ENCODE measurements around the gene CASR.

CASR gene

GRCh38 chr3:122295266-122296062 is 112.0 kb downstream of the CASR start:
- H3K4me2 ChIP-seq = no peak overlapping the region
- no peaks in the 10 kb centered on the region for H3K79me2 ChIP-seq (ENCODE audit: insufficient read depth, low read depth)
- H3K4me3 ChIP-seq (IDR thresholded peaks at IDR 0.05; ENCODE audit: insufficient read depth, low read depth, low read length) = no peak overlapping the region
- H3K9ac ChIP-seq = no peak overlapping the region
- H3K4me1 ChIP-seq (ENCODE audit: low read depth, poor library complexity, severe bottlenecking) = no peaks in the 10 kb centered on the region
- H3K36me3 ChIP-seq (ENCODE audit: insufficient read depth) = no peaks in the 10 kb centered on the region
- no peak for TF ChIP-seq CTCF (conservative IDR thresholded peaks at IDR 0.05; ENCODE audit: low read depth, low read length)
- no peaks in the 10 kb centered on the region for H4K20me1 ChIP-seq (ENCODE audit: insufficient read depth)
- H3K27ac ChIP-seq = no peak overlapping the region
- H3K27me3 ChIP-seq (ENCODE audit: insufficient read depth, low read depth) = no peaks in the 10 kb centered on the region
- H2AFZ ChIP-seq (ENCODE audit: low read depth) = no peak overlapping the region

DNA sequence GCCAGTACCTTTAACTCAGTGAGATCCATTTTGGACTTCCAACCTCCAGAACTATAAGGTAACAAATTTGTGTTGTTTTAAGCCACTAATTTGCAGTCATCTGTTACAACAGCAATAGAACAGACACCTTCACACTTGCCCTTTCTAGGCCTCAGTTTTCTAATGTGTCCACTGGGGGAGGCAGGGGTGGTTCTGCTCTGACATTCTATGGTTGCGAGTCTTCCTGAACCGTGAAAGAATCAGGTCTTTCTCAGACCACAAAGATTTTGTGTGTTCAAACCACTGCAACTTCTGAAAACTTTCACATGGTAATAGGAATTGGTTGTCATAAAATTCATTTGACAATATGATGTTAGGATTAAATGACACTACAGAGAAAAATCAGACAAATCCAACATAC is 114.8 kb downstream of the CASR start:
- Histone ChIP-seq H2AFZ (ENCODE audit: low read depth) (no peak overlapping the region), H4K20me1 (ENCODE audit: insufficient read depth) (no peaks in the 10 kb centered on the region), H3K27ac (no peak overlapping the region), H3K79me2 (ENCODE audit: insufficient read depth, low read depth) (no peaks in the 10 kb centered on the region), H3K36me3 (ENCODE audit: insufficient read depth) (no peaks in the 10 kb centered on the region), H3K4me2 (no peak overlapping the region), H3K4me3 (IDR thresholded peaks at IDR 0.05; ENCODE audit: insufficient read depth, low read depth, low read length) (no peak overlapping the region), H3K4me1 (ENCODE audit: low read depth, poor library complexity, severe bottlenecking) (no peaks in the 10 kb centered on the region), H3K9ac (no peak overlapping the region), H3K27me3 (ENCODE audit: insufficient read depth, low read depth) (no peaks in the 10 kb centered on the region)
- no peak for TF ChIP-seq CTCF (conservative IDR thresholded peaks at IDR 0.05; ENCODE audit: low read depth, low read length)

- Histone ChIP-seq H3K4me3 (IDR thresholded peaks at IDR 0.05; ENCODE audit: insufficient read depth, low read depth, low read length) (no peak overlapping the region), H3K9ac (no peak overlapping the region), H3K4me2 (no peak overlapping the region), H3K27ac (no peak overlapping the region), H3K79me2 (ENCODE audit: insufficient read depth, low read depth) (no peaks in the 10 kb centered on the region), H2AFZ (ENCODE audit: low read depth) (no peak overlapping the region), H3K27me3 (ENCODE audit: insufficient read depth, low read depth) (no peaks in the 10 kb centered on the region), H3K4me1 (ENCODE audit: low read depth, poor library complexity, severe bottlenecking) (no peaks in the 10 kb centered on the region), H3K36me3 (ENCODE audit: insufficient read depth) (no peaks in the 10 kb centered on the region), H4K20me1 (ENCODE audit: insufficient read depth) (no peaks in the 10 kb centered on the region)
- TF ChIP-seq CTCF (conservative IDR thresholded peaks at IDR 0.05; ENCODE audit: low read depth, low read length) = no peak
These were observed 115.7 kb downstream of the CASR start for GRCh38 chr3:122299215-122299614.

DNA sequence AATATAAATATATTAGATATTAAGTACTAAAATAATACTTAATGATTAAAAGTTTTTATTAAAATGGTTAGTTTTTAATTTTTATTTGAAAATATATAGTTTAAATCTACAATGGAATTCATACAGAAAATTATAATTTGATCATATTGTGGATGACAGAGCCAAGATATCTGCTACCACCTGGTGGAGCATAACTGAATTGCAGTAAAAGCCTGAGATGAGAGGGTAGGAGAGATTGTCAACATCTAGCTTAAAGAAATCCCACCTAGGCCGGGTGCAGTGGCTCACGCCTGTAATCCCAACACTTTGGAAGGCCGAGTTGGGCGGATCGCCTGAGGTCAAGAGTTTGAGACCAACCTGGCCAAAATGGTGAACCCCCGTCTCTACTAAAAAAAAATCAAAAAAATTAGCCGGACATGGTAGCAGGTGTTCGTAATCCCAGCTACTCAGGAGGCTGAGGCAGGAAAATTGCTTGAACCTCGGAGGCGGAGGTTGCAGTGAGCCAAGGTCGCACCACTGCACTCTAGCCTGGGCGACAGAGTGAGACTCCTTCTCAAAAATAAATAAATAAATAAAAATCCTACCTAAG is 116.5 kb downstream of the CASR start:
- Histone ChIP-seq H3K4me3 (IDR thresholded peaks at IDR 0.05; ENCODE audit: insufficient read depth, low read depth, low read length) (no peak overlapping the region), H3K27me3 (ENCODE audit: insufficient read depth, low read depth) (no peaks in the 10 kb centered on the region), H3K79me2 (ENCODE audit: insufficient read depth, low read depth) (no peaks in the 10 kb centered on the region), H4K20me1 (ENCODE audit: insufficient read depth) (no peaks in the 10 kb centered on the region), H3K4me1 (ENCODE audit: low read depth, poor library complexity, severe bottlenecking) (no peaks in the 10 kb centered on the region), H2AFZ (ENCODE audit: low read depth) (no peak overlapping the region), H3K36me3 (ENCODE audit: insufficient read depth) (no peaks in the 10 kb centered on the region), H3K4me2 (no peak overlapping the region), H3K9ac (no peak overlapping the region), H3K27ac (no peak overlapping the region)
- TF ChIP-seq CTCF (conservative IDR thresholded peaks at IDR 0.05; ENCODE audit: low read depth, low read length) = peak; percentile 74

All from KMS-11 (cell line).